Ascending aorta (tissue), 2 donors: ENCODE results near the gene LBR. TPM values are rescaled to one million over a fixed set of nuclear protein-coding genes. Genes with fewer than 3 reads are reported as not detected.

Experiments
- DNase-seq, 2 donors: peaks; one replicate each; pipeline ENCODE4 v3.0.0-alpha.2; 2019; ENCODE audit warnings: low spot score in 2 of 2
- H3K27ac ChIP-seq, 2 donors: fragments of 200-600 bp; sonication (generic); one replicate each; pipeline ENCODE4 v1.5.1; 2016 to 2017; ENCODE audit warnings: mild to moderate bottlenecking in 1 of 2
- H3K27me3 ChIP-seq: fragments of 200-600 bp; sonication (generic); one replicate; pipeline ENCODE4 v1.5.1; 2017
- H3K36me3 ChIP-seq, 2 donors: fragments of 200-600 bp; sonication (generic); one replicate each; pipeline ENCODE4 v1.5.1; 2016
- H3K4me1 ChIP-seq, 2 donors: fragments of 200-600 bp; sonication (generic); one replicate each; pipeline ENCODE4 v1.5.1; 2016 to 2017; ENCODE audit warnings: mild to moderate bottlenecking in 1 of 2
- H3K4me3 ChIP-seq, 2 donors: fragments of 200-600 bp; sonication (generic); one replicate each; pipeline ENCODE4 v1.5.1; 2016 to 2017; ENCODE audit warnings: mild to moderate bottlenecking in 1 of 2
- H3K9me3 ChIP-seq, 2 donors: fragments of 200-600 bp; sonication (generic); one replicate each; pipeline ENCODE4 v1.5.1; 2016
- CTCF ChIP-seq, 3 experiments: fragments of 200-600 bp in 2 of 3; fragments of 450-650 bp in 1 of 3; sonication (generic) in 2 of 3; IDR thresholded peaks; one replicate each; pipeline ENCODE4 v1.5.1; 2016 to 2019; ENCODE audit warnings: antibody characterized with exemption in 3 of 3, mild to moderate bottlenecking in 1 of 3, moderate library complexity in 1 of 3
- intact Hi-C: fragments of 100-400 bp; cut with DNase I; formaldehyde crosslinking; loops from one replicate; pipeline ENCODE4 v1.15.1; 2023
- total RNA-seq: library from RNA; depleted of rRNA; stranded (reverse); fragments of >200 nt; gene quantifications from one replicate; pipeline ENCODE4 v1.1.0, GENCODE V29; 2016

LBR gene
- total RNA-seq, 1 donor from 2014 or later, result 21.1 TPM

GRCh38 chr1:225442123-225442505 is 14.3 kb upstream of the LBR start:
- H3K4me1 ChIP-seq, result peaks cover 0 to 3% of the 10 kb centered on the region in 2 donors
- no peaks in the 10 kb centered on the region for H3K36me3 ChIP-seq
- intact Hi-C loops, result no loop called here
- TF ChIP-seq CTCF (IDR thresholded peaks at IDR 0.05), result no peak
- no peak overlapping the region for H3K4me3 ChIP-seq
- H3K27me3 ChIP-seq, result no peaks in the 10 kb centered on the region
- H3K9me3 ChIP-seq, result no peaks in the 10 kb centered on the region
- no peak overlapping the region for H3K27ac ChIP-seq
- DNase-seq, result peak in 1 of 2 donors; percentile 21

DNA sequence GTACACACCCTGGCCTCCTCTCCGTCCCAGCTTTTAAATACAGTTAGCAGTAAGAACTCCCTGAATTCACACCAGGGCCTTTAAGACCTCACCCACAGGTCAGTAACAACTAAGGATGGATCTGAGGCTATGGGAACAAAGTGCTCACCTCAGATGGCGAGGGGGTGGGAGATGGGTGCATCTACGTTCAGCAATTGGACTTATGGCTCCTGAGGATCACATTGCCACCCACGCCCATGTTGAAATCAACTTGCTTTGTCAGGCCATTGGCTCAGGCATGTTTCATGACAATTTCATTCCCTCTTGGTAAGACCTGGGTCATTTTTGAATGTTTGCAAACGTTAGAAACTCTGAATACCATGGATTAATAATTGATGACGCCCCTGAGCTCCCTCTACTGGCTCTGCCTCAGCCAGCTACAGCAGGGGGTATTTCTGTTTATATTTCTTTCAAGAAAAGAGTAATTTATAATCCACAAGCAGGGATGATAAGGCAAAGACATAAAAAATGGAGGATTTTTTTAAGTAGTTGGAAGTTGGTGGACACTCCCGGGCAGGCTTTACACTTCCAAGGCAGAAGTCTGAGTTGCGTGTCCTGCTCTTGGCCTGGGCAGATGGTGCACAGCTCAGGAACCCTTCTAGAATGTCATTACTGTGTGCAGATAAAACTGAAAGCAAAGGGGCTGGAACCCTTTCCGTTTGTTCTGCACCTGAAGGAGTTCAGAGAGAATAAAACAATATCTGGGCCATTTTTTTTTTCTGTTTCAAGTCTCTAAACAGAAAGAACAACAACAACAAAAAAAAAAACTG is 13.7 kb upstream of the LBR start:
- H3K4me3 ChIP-seq, result no peak overlapping the region
- H3K36me3 ChIP-seq, result no peaks in the 10 kb centered on the region
- H3K4me1 ChIP-seq, result no peaks in the 10 kb centered on the region
- no peak overlapping the region for H3K27ac ChIP-seq
- no peaks in the 10 kb centered on the region for H3K9me3 ChIP-seq
- TF ChIP-seq CTCF (IDR thresholded peaks at IDR 0.05), result no peak
- intact Hi-C loops, result no loop called here
- peak in 1 of 2 donors; percentile 30 for DNase-seq
- H3K27me3 ChIP-seq, result no peaks in the 10 kb centered on the region

- Histone ChIP-seq H3K4me1 (no peaks in the 10 kb centered on the region), H3K27me3 (no peaks in the 10 kb centered on the region), H3K4me3 (no peak overlapping the region), H3K9me3 (no peaks in the 10 kb centered on the region), H3K27ac (no peak overlapping the region), H3K36me3 (no peaks in the 10 kb centered on the region)
- intact Hi-C loops, result no loop called here
- no peak for TF ChIP-seq CTCF (IDR thresholded peaks at IDR 0.05)
- DNase-seq, result no peak
Observed at GRCh38 chr1:225440380-225441221, 12.8 kb upstream of the LBR start.

GRCh38 chr1:225437710-225438437 is 10.0 kb upstream of the LBR start:
- TF ChIP-seq CTCF (IDR thresholded peaks at IDR 0.05), result no peak
- no peak overlapping the region for H3K4me3 ChIP-seq
- intact Hi-C loops, result no loop called here
- H3K9me3 ChIP-seq, result no peaks in the 10 kb centered on the region
- no peak overlapping the region for H3K27ac ChIP-seq
- DNase-seq, result no peak
- H3K4me1 ChIP-seq, result no peaks in the 10 kb centered on the region
- no peaks in the 10 kb centered on the region for H3K36me3 ChIP-seq
- H3K27me3 ChIP-seq, result no peaks in the 10 kb centered on the region

GRCh38 chr1:225435957-225436392 is 8.1 kb upstream of the LBR start:
- no peak overlapping the region for H3K4me3 ChIP-seq
- no peaks in the 10 kb centered on the region for H3K36me3 ChIP-seq
- H3K27ac ChIP-seq, result no peak overlapping the region
- no peaks in the 10 kb centered on the region for H3K4me1 ChIP-seq
- H3K27me3 ChIP-seq, result no peaks in the 10 kb centered on the region
- intact Hi-C loops, result no loop called here
- H3K9me3 ChIP-seq, result no peaks in the 10 kb centered on the region
- DNase-seq, result no peak
- TF ChIP-seq CTCF (IDR thresholded peaks at IDR 0.05), result no peak
